ENCODE measurements around the gene OGFR. TPM values are rescaled to one million over a fixed set of nuclear protein-coding genes. Genes with fewer than 3 reads are reported as not detected.

The OGFR gene
- total and polyA plus RNA-seq, 9 donors = 28.6 to 52.9 (median 43.0) TPM

DNA sequence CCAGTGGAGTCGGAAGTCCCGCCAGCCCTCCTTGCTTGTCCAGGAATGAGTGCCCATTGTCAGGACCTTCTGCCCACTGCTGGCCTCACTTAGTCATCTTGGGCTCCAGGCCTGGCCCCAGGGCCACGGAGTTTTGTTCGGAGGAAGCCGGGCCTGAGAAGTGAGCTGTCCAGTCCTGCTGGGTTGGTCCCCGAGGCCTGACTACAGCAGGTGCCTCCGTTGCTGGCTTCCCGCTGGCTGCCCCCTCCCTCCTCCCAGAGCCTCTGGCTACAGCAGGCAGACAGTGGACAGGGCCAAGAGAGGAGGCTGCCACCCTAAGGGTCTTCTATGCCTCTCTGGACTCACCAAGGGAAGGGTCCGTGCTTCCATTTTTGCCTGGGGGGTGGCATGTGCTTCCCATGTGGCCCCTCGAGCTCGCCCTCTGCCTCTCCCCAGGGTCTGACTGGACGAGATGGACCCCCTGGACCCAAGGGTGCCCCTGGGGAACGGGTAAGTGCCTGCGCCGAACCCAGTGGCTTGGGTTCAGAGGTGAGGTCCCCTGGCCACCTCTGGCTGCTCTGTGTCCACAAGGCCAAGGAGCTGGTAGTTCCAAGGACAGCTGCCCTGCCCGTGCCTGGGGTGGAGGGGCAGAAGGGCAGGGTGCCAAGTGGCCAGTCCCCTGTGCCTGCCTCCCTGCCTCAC, 15.0 kb downstream of the OGFR start:
- DNase-seq = no peak
- no peak overlapping the region for H3K27ac ChIP-seq
- intact Hi-C loops (cut with DNase I) = no loop called here
- H3K4me3 ChIP-seq = no peak overlapping the region
- peaks cover 4% of the 10 kb centered on the region for H3K27me3 ChIP-seq
- H3K36me3 ChIP-seq = no peaks in the 10 kb centered on the region
- H3K4me1 ChIP-seq (ENCODE audit: insufficient read depth) = peaks cover 11% of the 10 kb centered on the region
- 48 to 57% (median 50%) methylated on average over 10 to 16 of the region's 16 CpGs for WGBS, 3 donors
- H3K9me3 ChIP-seq = no peaks in the 10 kb centered on the region
- TF ChIP-seq POLR2A (IDR thresholded peaks at IDR 0.05) (no peak), EP300 (IDR thresholded peaks at IDR 0.05) (no peak)
- TF ChIP-seq, protein P1, sequence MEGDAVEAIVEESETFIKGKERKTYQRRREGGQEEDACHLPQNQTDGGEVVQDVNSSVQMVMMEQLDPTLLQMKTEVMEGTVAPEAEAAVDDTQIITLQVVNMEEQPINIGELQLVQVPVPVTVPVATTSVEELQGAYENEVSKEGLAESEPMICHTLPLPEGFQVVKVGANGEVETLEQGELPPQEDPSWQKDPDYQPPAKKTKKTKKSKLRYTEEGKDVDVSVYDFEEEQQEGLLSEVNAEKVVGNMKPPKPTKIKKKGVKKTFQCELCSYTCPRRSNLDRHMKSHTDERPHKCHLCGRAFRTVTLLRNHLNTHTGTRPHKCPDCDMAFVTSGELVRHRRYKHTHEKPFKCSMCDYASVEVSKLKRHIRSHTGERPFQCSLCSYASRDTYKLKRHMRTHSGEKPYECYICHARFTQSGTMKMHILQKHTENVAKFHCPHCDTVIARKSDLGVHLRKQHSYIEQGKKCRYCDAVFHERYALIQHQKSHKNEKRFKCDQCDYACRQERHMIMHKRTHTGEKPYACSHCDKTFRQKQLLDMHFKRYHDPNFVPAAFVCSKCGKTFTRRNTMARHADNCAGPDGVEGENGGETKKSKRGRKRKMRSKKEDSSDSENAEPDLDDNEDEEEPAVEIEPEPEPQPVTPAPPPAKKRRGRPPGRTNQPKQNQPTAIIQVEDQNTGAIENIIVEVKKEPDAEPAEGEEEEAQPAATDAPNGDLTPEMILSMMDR (IDR thresholded peaks at IDR 0.05) = no peak

DNA sequence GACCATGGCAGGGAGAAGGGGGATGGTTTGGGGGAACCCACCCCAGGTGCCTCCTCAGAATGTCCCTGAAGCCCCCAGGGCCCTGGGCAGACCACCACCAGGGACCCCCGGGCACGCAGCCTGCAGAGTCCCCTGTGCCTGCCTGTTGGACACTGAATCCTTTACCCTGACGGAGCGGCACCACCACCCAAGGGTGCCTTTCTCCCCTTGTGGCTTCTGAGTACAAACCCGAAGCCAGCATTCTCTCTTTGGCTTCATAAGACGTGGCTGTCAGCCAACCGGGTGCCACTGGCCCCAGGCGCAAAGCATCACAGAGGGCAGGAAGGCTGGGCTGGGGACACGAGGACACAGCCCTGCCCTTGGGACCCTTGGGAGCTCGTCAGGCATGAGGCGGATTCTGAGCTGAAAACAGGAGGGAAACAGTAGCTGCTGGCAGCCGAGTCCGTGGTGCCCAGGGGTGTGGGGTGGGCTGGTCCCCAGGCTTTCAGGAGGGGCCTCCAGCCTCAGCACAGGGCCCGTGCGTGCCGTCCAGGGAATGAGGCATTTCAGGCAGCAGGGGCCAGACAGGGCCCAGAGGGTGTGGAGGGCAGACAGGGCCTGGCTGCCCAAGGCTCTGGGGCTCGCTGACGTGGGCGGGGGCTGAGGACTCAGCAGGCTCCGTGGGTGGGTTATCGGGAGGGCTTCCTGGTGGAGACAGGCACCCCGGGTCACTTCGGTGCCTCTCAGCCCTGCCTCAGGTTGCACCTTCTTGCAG, 15.8 kb downstream of the OGFR start:
- Histone ChIP-seq H3K27me3 (peaks cover 4% of the 10 kb centered on the region), H3K4me3 (no peak overlapping the region), H3K9me3 (no peaks in the 10 kb centered on the region), H3K27ac (no peak overlapping the region), H3K4me1 (ENCODE audit: insufficient read depth) (peaks cover 11% of the 10 kb centered on the region), H3K36me3 (no peaks in the 10 kb centered on the region)
- WGBS, 3 donors = 75 to 83% (median 78%) methylated on average over 22 to 23 of the region's 23 CpGs
- no peak for DNase-seq
- intact Hi-C loops (cut with DNase I) = no loop called here
- TF ChIP-seq, protein P1 (IDR thresholded peaks at IDR 0.05) = no peak
- TF ChIP-seq POLR2A (IDR thresholded peaks at IDR 0.05) = no peak
- TF ChIP-seq EP300 (IDR thresholded peaks at IDR 0.05) = no peak

DNA sequence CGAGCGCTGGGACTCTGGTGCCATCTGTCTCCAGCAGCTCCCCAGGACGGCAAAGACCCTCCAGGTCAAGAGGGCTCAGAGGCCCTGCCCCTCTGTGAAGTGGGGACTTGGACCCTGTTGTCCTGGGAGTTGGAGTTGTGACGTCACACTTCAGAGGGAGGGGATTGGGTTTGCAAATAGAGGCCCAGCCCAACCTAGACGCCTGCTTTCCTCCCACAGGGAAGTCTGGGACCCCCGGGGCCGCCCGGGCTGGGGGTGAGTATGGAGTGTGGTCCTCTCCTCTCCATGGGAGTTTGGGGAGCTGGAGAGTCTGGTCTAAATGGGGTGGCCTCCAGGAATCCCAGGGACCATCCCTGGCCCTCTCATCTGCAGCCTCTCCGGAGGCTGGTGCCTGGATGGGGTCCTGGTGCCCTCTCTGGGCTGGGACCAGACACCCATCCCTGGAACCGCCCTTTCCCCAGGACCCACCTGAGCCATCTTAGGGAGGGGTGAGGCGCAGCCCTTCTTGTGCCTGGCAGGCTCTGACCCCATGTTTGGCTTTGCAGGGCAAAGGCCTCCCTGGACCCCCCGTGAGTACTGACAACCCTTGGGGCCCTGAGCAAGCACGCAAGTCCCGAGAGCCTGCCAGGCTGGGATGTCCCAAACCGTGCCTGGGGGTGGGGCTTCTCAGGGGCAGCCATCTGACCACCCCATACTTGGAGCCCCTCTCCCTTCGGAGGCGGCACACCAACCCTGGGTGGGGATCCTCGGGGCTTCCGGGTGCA, 16.5 kb downstream of the OGFR start:
- H3K27ac ChIP-seq = no peak overlapping the region
- 81 to 87% (median 87%) methylated on average over 14 to 19 of the region's 19 CpGs for WGBS, 3 donors
- no peak overlapping the region for H3K4me3 ChIP-seq
- intact Hi-C loops (cut with DNase I) = no loop called here
- no peaks in the 10 kb centered on the region for H3K9me3 ChIP-seq
- H3K36me3 ChIP-seq = no peaks in the 10 kb centered on the region
- no peak for DNase-seq
- peaks cover 4% of the 10 kb centered on the region for H3K27me3 ChIP-seq
- H3K4me1 ChIP-seq (ENCODE audit: insufficient read depth) = peaks cover 10% of the 10 kb centered on the region
- TF ChIP-seq, protein P1 (IDR thresholded peaks at IDR 0.05) = no peak
- TF ChIP-seq POLR2A (IDR thresholded peaks at IDR 0.05) (no peak), EP300 (IDR thresholded peaks at IDR 0.05) (no peak)

DNA sequence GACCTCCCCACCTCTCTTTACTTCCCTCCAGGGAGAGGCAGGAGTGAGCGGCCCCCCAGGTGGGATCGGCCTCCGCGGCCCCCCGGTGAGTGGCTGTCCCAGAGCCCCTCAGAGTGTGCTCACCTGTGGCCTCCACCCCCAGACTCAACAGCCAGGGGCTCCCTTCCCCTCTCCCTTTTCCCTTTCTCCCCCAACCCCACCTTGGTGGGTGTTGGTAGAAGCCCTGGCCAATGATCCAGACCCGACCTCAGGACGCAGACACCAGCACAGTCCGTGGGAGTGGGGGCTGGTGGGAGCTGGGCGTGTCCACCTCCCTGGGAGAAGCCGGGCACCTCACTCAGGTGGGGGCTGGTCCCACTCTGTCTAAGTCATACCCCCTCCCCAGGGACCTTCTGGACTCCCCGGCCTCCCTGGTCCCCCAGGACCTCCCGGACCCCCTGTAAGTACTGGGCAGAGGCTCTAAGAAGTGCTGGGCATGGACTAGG, 17.1 kb downstream of the OGFR start:
- H3K4me3 ChIP-seq = no peak overlapping the region
- intact Hi-C loops (cut with DNase I) = no loop called here
- H3K4me1 ChIP-seq (ENCODE audit: insufficient read depth) = peaks cover 7% of the 10 kb centered on the region
- WGBS, 3 donors = 84 to 94% (median 88%) methylated on average over 11 to 12 of the region's 12 CpGs
- no peak for TF ChIP-seq POLR2A (IDR thresholded peaks at IDR 0.05)
- TF ChIP-seq, protein P1 (IDR thresholded peaks at IDR 0.05) = no peak
- TF ChIP-seq EP300 (IDR thresholded peaks at IDR 0.05) = no peak
- H3K27ac ChIP-seq = no peak overlapping the region
- no peak for DNase-seq
- H3K36me3 ChIP-seq = no peaks in the 10 kb centered on the region
- H3K27me3 ChIP-seq = no peaks in the 10 kb centered on the region
- no peaks in the 10 kb centered on the region for H3K9me3 ChIP-seq
